GM21381 (cell line): ENCODE measurements around the gene EPHA1.
"Not testable (repeated sequence)": the region's sequence is repeated elsewhere in the genome, so short reads cannot be mapped to it uniquely, and the experiment has no call there.

Source experiments
- ATAC-seq: cut with Tn5 transposase; IDR thresholded peaks from one replicate; pipeline ENCODE4 v1.9.1; 2021; ENCODE audit warnings: mild to moderate bottlenecking, moderate library complexity; ENCODE audit not compliant: unreplicated experiment

Gene EPHA1

GRCh38 chr7:143406002-143406357 lies 2.7 kb downstream of the EPHA1 start:
- no peak for ATAC-seq

GRCh38 chr7:143405173-143406001 lies 3.3 kb downstream of the EPHA1 start:
- no peak for ATAC-seq

- ATAC-seq: not testable (repeated sequence)
These were observed 6.4 kb downstream of the EPHA1 start for GRCh38 chr7:143402233-143402632.

- ATAC-seq: no peak
These were observed 7.4 kb downstream of the EPHA1 start for GRCh38 chr7:143401265-143401664.

GRCh38 chr7:143399642-143400041 lies 9.0 kb downstream of the EPHA1 start:
- no peak for ATAC-seq

GRCh38 chr7:143399151-143399550 lies 9.5 kb downstream of the EPHA1 start:
- no peak for ATAC-seq

- no peak for ATAC-seq
These were observed 10.0 kb downstream of the EPHA1 start for GRCh38 chr7:143398616-143399015.

- ATAC-seq: no peak
These were observed 10.7 kb downstream of the EPHA1 start for GRCh38 chr7:143397710-143398530.

GRCh38 chr7:143396625-143397556 lies 11.8 kb downstream of the EPHA1 start:
- no peak for ATAC-seq

GRCh38 chr7:143396182-143396581 lies 12.5 kb downstream of the EPHA1 start:
- ATAC-seq: no peak

GRCh38 chr7:143395187-143396149 lies 13.2 kb downstream of the EPHA1 start:
- no peak for ATAC-seq

- ATAC-seq: no peak
These were observed 13.9 kb downstream of the EPHA1 start for GRCh38 chr7:143394777-143395176.

- ATAC-seq: no peak
These were observed 14.6 kb downstream of the EPHA1 start for GRCh38 chr7:143394068-143394467.

- no peak for ATAC-seq
These were observed 15.2 kb downstream of the EPHA1 start for GRCh38 chr7:143393267-143394041.

GRCh38 chr7:143392875-143393266 lies 15.8 kb downstream of the EPHA1 start:
- no peak for ATAC-seq

- ATAC-seq: not testable (repeated sequence)
These were observed 16.2 kb downstream of the EPHA1 start for GRCh38 chr7:143392427-143392826.

GRCh38 chr7:143391462-143392404 lies 16.9 kb downstream of the EPHA1 start:
- ATAC-seq: no peak

GRCh38 chr7:143390773-143391317 lies 17.8 kb downstream of the EPHA1 start:
- ATAC-seq: no peak
